Measurements from ENCODE around the gene THBS1. TPM values are rescaled to one million over a fixed set of nuclear protein-coding genes. Genes with fewer than 3 reads are reported as not detected.

THBS1 gene
- total RNA-seq, 1 experiment from 2014 or later, result 37.1 TPM

DNA sequence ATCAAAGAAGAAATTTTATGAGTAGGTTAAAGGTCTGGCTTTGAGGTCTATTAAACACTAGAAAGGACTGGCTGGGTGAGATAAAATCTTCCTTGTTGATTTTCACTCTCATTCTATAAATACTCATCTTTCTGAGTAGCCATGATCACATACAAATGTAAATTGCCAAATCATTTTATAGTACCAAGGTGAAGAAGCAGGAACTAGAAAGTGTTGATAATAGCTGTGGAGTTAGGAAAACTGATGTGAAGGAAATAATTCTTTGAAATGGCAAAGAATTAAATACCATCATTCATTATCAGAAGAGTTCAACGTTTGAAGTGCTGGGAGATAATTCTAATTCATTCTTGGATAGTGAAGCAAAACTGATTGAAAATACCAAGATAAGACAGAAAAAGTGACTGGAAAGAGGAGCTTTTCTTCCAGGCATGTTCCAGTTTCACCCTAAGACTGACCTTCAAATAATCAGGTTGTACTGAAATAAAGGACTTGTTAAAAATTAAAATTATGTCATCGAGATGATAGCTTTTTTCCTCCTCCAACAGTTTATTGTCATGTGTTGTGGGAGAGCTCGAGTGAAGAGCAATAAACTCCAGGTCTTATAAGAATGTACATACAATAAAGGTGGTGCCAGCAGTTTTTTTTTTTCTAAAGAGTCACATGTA lies 17.4 kb downstream of the THBS1 start (continued):
- TF ChIP-seq, protein P1, sequence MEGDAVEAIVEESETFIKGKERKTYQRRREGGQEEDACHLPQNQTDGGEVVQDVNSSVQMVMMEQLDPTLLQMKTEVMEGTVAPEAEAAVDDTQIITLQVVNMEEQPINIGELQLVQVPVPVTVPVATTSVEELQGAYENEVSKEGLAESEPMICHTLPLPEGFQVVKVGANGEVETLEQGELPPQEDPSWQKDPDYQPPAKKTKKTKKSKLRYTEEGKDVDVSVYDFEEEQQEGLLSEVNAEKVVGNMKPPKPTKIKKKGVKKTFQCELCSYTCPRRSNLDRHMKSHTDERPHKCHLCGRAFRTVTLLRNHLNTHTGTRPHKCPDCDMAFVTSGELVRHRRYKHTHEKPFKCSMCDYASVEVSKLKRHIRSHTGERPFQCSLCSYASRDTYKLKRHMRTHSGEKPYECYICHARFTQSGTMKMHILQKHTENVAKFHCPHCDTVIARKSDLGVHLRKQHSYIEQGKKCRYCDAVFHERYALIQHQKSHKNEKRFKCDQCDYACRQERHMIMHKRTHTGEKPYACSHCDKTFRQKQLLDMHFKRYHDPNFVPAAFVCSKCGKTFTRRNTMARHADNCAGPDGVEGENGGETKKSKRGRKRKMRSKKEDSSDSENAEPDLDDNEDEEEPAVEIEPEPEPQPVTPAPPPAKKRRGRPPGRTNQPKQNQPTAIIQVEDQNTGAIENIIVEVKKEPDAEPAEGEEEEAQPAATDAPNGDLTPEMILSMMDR (IDR thresholded peaks at IDR 0.05), result no peak
- TF ChIP-seq, protein P2, sequence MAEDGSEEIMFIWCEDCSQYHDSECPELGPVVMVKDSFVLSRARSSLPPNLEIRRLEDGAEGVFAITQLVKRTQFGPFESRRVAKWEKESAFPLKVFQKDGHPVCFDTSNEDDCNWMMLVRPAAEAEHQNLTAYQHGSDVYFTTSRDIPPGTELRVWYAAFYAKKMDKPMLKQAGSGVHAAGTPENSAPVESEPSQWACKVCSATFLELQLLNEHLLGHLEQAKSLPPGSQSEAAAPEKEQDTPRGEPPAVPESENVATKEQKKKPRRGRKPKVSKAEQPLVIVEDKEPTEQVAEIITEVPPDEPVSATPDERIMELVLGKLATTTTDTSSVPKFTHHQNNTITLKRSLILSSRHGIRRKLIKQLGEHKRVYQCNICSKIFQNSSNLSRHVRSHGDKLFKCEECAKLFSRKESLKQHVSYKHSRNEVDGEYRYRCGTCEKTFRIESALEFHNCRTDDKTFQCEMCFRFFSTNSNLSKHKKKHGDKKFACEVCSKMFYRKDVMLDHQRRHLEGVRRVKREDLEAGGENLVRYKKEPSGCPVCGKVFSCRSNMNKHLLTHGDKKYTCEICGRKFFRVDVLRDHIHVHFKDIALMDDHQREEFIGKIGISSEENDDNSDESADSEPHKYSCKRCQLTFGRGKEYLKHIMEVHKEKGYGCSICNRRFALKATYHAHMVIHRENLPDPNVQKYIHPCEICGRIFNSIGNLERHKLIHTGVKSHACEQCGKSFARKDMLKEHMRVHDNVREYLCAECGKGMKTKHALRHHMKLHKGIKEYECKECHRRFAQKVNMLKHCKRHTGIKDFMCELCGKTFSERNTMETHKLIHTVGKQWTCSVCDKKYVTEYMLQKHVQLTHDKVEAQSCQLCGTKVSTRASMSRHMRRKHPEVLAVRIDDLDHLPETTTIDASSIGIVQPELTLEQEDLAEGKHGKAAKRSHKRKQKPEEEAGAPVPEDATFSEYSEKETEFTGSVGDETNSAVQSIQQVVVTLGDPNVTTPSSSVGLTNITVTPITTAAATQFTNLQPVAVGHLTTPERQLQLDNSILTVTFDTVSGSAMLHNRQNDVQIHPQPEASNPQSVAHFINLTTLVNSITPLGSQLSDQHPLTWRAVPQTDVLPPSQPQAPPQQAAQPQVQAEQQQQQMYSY (CRISPR knock-in tag; IDR thresholded peaks at IDR 0.05), result no peak
- no peak for TF ChIP-seq ZNF423 (CRISPR knock-in tag; IDR thresholded peaks at IDR 0.05)
- TF ChIP-seq, protein P3, sequence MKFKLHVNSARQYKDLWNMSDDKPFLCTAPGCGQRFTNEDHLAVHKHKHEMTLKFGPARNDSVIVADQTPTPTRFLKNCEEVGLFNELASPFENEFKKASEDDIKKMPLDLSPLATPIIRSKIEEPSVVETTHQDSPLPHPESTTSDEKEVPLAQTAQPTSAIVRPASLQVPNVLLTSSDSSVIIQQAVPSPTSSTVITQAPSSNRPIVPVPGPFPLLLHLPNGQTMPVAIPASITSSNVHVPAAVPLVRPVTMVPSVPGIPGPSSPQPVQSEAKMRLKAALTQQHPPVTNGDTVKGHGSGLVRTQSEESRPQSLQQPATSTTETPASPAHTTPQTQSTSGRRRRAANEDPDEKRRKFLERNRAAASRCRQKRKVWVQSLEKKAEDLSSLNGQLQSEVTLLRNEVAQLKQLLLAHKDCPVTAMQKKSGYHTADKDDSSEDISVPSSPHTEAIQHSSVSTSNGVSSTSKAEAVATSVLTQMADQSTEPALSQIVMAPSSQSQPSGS (CRISPR knock-in tag; IDR thresholded peaks at IDR 0.05; ENCODE audit: borderline replicate concordance, low read depth), result no peak
- no peak for TF ChIP-seq NFATC4 (CRISPR knock-in tag; IDR thresholded peaks at IDR 0.05)
- TF ChIP-seq PREB (CRISPR knock-in tag; IDR thresholded peaks at IDR 0.05; ENCODE audit: borderline replicate concordance), result no peak
- TF ChIP-seq, protein P4, sequence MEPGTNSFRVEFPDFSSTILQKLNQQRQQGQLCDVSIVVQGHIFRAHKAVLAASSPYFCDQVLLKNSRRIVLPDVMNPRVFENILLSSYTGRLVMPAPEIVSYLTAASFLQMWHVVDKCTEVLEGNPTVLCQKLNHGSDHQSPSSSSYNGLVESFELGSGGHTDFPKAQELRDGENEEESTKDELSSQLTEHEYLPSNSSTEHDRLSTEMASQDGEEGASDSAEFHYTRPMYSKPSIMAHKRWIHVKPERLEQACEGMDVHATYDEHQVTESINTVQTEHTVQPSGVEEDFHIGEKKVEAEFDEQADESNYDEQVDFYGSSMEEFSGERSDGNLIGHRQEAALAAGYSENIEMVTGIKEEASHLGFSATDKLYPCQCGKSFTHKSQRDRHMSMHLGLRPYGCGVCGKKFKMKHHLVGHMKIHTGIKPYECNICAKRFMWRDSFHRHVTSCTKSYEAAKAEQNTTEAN (CRISPR knock-in tag; IDR thresholded peaks at IDR 0.05), result no peak

GRCh38 chr15:39598958-39599845 lies 18.3 kb downstream of the THBS1 start:
- CTCF ChIA-PET, result interaction anchor here (0.7 to 2.4 kb wide), 5 partner anchors 18 to 900 kb away, joined by 3 to 15 read pairs (median 4); partner anchors contain the start of gene THBS1

GRCh38 chr15:39599871-39600270 lies 19.0 kb downstream of the THBS1 start:
- H3K27ac Mint-ChIP-seq, result no peak overlapping the region
- no peak overlapping the region for H3K4me3 Mint-ChIP-seq
- ChIA-PET CTCF (interaction anchor here (0.7 to 2.4 kb wide), 3 partner anchors 19 to 157 kb away, joined by 4 to 15 read pairs (median 5); partner anchors contain the start of gene THBS1), POLR2A (no interaction called here)
- H3K27me3 Mint-ChIP-seq (ENCODE audit: low read depth), result no peaks in the 10 kb centered on the region
- ATAC-seq (no peak), DNase-seq (ENCODE audit: low spot score) (no peak)
- peaks cover 13% of the 10 kb centered on the region for H3K4me1 Mint-ChIP-seq
- H3K9me3 Mint-ChIP-seq, result no peaks in the 10 kb centered on the region
- H3K36me3 Mint-ChIP-seq, result peaks cover 15% of the 10 kb centered on the region
- TF ChIP-seq TCF7 (CRISPR knock-in tag; IDR thresholded peaks at IDR 0.05; ENCODE audit: low read depth) (no peak), ZNF219 (CRISPR knock-in tag; IDR thresholded peaks at IDR 0.05; ENCODE audit: borderline replicate concordance) (no peak), CREM (CRISPR knock-in tag; IDR thresholded peaks at IDR 0.05) (no peak), HMGA2 (CRISPR knock-in tag; IDR thresholded peaks at IDR 0.05) (no peak), ZMAT4 (CRISPR knock-in tag; IDR thresholded peaks at IDR 0.05) (no peak), SOX15 (CRISPR knock-in tag; IDR thresholded peaks at IDR 0.05) (no peak), CREB1 (CRISPR knock-in tag; IDR thresholded peaks at IDR 0.05) (no peak), SP1 (CRISPR knock-in tag; conservative IDR thresholded peaks at IDR 0.05) (no peak), OVOL2 (CRISPR knock-in tag; IDR thresholded peaks at IDR 0.05; ENCODE audit: borderline replicate concordance) (no peak), NR1H2 (CRISPR knock-in tag; IDR thresholded peaks at IDR 0.05) (no peak), ZNF423 (CRISPR knock-in tag; IDR thresholded peaks at IDR 0.05) (no peak), CBFB (CRISPR knock-in tag; IDR thresholded peaks at IDR 0.05; ENCODE audit: low read depth) (no peak), NFYB (CRISPR knock-in tag; conservative IDR thresholded peaks at IDR 0.05; ENCODE audit: low read depth) (no peak)
- TF ChIP-seq, protein P5, sequence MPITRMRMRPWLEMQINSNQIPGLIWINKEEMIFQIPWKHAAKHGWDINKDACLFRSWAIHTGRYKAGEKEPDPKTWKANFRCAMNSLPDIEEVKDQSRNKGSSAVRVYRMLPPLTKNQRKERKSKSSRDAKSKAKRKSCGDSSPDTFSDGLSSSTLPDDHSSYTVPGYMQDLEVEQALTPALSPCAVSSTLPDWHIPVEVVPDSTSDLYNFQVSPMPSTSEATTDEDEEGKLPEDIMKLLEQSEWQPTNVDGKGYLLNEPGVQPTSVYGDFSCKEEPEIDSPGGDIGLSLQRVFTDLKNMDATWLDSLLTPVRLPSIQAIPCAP (CRISPR knock-in tag; IDR thresholded peaks at IDR 0.05), result no peak

More at GRCh38 chr15:39598958-39599845, 18.3 kb downstream of the THBS1 start:
- DNase-seq (ENCODE audit: low spot score) (no peak), ATAC-seq (no peak)
- H3K4me1 Mint-ChIP-seq, result peaks cover 13% of the 10 kb centered on the region
- H3K27me3 Mint-ChIP-seq (ENCODE audit: low read depth), result no peaks in the 10 kb centered on the region
- peaks cover 19% of the 10 kb centered on the region for H3K36me3 Mint-ChIP-seq
- H3K4me3 Mint-ChIP-seq, result no peak overlapping the region
- H3K27ac Mint-ChIP-seq, result no peak overlapping the region
- POLR2A ChIA-PET, result no interaction called here
- H3K9me3 Mint-ChIP-seq, result no peaks in the 10 kb centered on the region
- no peak for TF ChIP-seq MYBL2 (CRISPR knock-in tag; IDR thresholded peaks at IDR 0.05)
